Activated T-cell treated with anti-CD3 and anti-CD28 coated beads, Interleukin-2, amount 50 U/mL, for 72 hours (primary cell): Measurements from ENCODE around the gene ABI3BP. TPM values are rescaled to one million over a fixed set of nuclear protein-coding genes. Genes with fewer than 3 reads are reported as not detected.

Experiments
- ATAC-seq, 2 donors: fragments of 150-1000 bp; cut with Tn5 transposase; replicated peaks in 1 of 2; 2 replicates each; pipeline ENCODE4 v1.10.0; 2021; ENCODE audit warnings: moderate library complexity in 2 of 2, mild to moderate bottlenecking in 1 of 2
- DNase-seq, 2 donors: peaks; one replicate each; pipeline ENCODE4 v3.0.0; 2021 to 2022; ENCODE audit warnings: mixed read lengths in 1 of 2
- H3K27ac Mint-ChIP-seq: one replicate; pipeline ENCODE4 v1.8.0; 2022; ENCODE audit warnings: mild to moderate bottlenecking, moderate library complexity, mixed read lengths
- H3K27me3 Mint-ChIP-seq: one replicate; pipeline ENCODE4 v1.8.0; 2022; ENCODE audit warnings: low read depth, mixed read lengths
- H3K36me3 Mint-ChIP-seq, 2 donors: one replicate each; pipeline ENCODE4 v1.8.0; 2022; ENCODE audit warnings: mixed read lengths in 2 of 2, mild to moderate bottlenecking in 1 of 2; ENCODE audit not compliant: insufficient read depth in 2 of 2
- H3K4me1 Mint-ChIP-seq: one replicate; pipeline ENCODE4 v1.8.0; 2022; ENCODE audit warnings: low read depth, mixed read lengths
- H3K4me3 Mint-ChIP-seq, 2 donors: one replicate each; pipeline ENCODE4 v1.8.0; 2022; ENCODE audit warnings: mild to moderate bottlenecking in 2 of 2, mixed read lengths in 2 of 2, moderate library complexity in 2 of 2
- H3K9me3 Mint-ChIP-seq, 2 donors: one replicate each; pipeline ENCODE4 v1.8.0; 2022; ENCODE audit warnings: mixed read lengths in 2 of 2
- total RNA-seq, 2 donors: library from RNA; stranded (reverse); gene quantifications; one replicate each; pipeline ENCODE4 v1.2.3, GENCODE V29; 2022

ABI3BP gene
- total RNA-seq, 2 donors from 2014 or later: not detected

DNA sequence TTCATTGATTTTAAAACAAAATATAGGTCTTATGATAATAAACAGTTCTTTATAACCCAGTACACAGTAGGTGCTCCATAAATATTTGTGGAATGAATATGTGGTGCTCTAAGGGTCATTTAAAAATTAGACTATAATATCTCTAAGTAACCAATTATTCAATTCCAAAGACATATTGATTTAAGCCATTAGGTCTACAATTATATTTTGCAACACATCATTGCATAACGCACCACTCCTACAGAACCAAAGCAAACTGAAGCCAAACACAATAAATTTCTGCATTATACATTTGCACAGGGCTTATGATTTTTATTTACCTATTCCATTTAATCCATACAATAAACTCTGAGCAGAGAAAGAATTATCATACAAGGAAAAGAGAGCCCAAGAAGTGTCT is 104.3 kb downstream of the ABI3BP start:
- no peak overlapping the region for H3K27ac Mint-ChIP-seq
- H3K4me3 Mint-ChIP-seq: no peak overlapping the region
- H3K36me3 Mint-ChIP-seq: no peaks in the 10 kb centered on the region
- H3K27me3 Mint-ChIP-seq: peaks cover 27% of the 10 kb centered on the region
- no peak for DNase-seq
- H3K9me3 Mint-ChIP-seq: no peaks in the 10 kb centered on the region
- H3K4me1 Mint-ChIP-seq: peaks cover 5% of the 10 kb centered on the region
- no peak for ATAC-seq

DNA sequence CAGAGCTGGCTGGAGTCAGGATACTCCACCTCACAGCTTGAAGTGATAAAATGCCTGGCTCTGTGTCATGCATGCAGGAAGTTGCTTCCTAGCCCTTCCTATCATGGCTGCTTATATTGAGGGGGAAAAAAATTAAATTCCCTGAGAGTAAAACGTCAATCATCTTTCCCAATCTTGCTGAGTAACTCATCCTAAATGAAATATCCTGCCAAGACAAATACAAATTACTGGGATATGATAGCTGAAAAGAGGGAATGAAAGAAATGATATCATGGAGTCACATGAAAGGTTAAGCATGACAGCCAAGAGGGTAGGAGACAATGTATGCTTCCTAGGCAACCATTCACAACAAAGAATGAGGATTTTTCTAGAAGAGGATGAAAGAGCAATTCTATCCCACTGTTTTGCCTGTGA is 110.6 kb downstream of the ABI3BP start:
- ATAC-seq (no peak), DNase-seq (no peak)
- Mint-ChIP-seq H3K4me3 (no peak overlapping the region), H3K9me3 (no peaks in the 10 kb centered on the region), H3K36me3 (no peaks in the 10 kb centered on the region), H3K27me3 (peaks cover 12% of the 10 kb centered on the region), H3K4me1 (no peaks in the 10 kb centered on the region), H3K27ac (no peak overlapping the region)

DNA sequence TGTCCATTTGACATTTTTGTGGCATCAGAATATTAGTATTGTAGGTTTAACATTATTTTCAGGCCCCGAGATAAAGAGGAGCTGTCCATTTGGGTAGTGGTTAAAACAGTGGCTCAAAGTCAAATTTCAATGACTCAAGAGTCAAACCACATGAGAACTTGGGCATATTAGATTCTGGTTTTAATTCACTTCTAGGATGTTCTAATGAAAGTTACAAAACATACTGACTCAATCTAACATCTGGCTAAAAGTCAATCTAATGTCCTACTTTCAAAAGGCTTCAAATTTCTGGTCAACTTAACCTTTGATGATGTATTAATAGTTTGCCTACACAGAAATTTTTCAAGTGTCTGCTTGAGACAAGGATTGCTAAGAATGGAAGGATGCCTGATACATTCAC is 112.4 kb downstream of the ABI3BP start:
- peaks cover 12% of the 10 kb centered on the region for H3K27me3 Mint-ChIP-seq
- no peak overlapping the region for H3K27ac Mint-ChIP-seq
- H3K36me3 Mint-ChIP-seq: no peaks in the 10 kb centered on the region
- H3K4me3 Mint-ChIP-seq: no peak overlapping the region
- DNase-seq (no peak), ATAC-seq (no peak)
- no peaks in the 10 kb centered on the region for H3K4me1 Mint-ChIP-seq
- no peaks in the 10 kb centered on the region for H3K9me3 Mint-ChIP-seq

DNA sequence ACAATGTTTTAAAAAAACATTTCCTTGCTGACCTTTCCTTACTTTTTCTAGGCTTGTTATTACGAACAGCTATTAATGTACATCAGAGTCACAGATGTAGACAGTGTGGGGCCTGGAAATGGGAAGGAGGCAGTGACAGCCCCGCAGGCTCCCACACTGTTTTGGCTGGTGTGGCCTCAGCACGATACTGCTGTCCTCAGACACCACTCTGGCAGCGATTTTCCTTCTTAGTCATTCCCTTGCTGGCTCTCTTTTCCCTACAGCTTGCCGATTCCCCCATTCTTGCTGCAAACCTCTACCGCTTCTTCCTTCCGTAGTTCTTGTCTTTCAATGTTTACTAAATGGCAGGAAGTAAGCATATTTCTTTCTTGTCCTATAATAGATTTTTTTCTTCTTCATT is 113.1 kb downstream of the ABI3BP start:
- Mint-ChIP-seq H3K27ac (no peak overlapping the region), H3K4me1 (no peaks in the 10 kb centered on the region), H3K36me3 (no peaks in the 10 kb centered on the region), H3K4me3 (no peak overlapping the region), H3K27me3 (peaks cover 12% of the 10 kb centered on the region), H3K9me3 (no peaks in the 10 kb centered on the region)
- ATAC-seq (no peak), DNase-seq (no peak)

DNA sequence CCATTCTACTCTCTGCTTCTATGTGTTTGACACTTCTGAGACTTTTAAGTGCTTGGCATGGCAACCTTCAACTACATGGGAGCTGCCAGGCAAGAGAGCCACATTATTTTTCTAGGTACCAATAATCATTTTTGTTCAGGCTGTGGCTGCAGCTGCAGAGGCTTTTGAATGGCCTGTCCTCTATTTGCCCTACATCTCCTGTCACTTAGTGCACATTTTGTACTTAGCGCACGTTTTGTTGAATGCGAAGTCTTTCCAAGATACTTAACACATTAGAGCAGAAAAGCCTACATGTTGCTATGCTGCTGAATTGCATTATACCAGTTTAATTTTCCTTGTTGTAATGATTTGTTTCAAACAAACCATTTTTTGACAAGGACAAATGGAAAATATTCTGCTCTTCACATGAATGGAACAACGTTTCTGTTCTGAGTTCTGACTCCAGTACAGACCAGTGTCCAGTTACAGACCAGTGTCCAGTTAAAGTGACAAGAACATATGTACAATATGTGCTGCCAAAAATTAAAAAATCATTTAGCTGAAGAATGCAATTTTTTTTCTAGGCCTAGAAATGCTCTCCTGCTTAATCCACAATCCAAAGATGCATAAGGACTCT is 113.9 kb downstream of the ABI3BP start:
- Mint-ChIP-seq H3K4me1 (no peaks in the 10 kb centered on the region), H3K27ac (no peak overlapping the region), H3K9me3 (no peaks in the 10 kb centered on the region), H3K36me3 (no peaks in the 10 kb centered on the region), H3K4me3 (no peak overlapping the region), H3K27me3 (peaks cover 18% of the 10 kb centered on the region)
- DNase-seq: no peak
- ATAC-seq: no peak

DNA sequence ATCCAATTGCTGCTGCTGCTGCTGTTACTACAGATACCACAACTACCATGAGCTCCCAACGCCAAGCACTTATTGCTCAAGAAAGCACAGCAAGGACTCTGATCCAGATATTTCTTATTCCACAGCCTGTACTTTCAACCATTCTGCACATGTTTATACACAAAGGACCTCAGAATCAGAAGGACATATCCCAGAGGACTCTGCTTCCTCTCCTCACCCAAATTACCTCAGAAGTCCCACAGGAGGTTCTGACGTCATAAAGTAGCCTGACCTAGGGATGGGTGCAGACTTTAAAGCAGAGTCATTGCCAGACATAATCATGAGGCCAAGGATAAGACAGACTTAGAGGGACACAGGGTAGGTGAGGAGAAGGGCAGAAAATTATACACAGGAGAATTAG is 115.9 kb downstream of the ABI3BP start:
- peaks cover 18% of the 10 kb centered on the region for H3K27me3 Mint-ChIP-seq
- H3K27ac Mint-ChIP-seq: no peak overlapping the region
- DNase-seq (no peak), ATAC-seq (no peak)
- no peaks in the 10 kb centered on the region for H3K9me3 Mint-ChIP-seq
- no peaks in the 10 kb centered on the region for H3K4me1 Mint-ChIP-seq
- H3K36me3 Mint-ChIP-seq: no peaks in the 10 kb centered on the region
- no peak overlapping the region for H3K4me3 Mint-ChIP-seq

DNA sequence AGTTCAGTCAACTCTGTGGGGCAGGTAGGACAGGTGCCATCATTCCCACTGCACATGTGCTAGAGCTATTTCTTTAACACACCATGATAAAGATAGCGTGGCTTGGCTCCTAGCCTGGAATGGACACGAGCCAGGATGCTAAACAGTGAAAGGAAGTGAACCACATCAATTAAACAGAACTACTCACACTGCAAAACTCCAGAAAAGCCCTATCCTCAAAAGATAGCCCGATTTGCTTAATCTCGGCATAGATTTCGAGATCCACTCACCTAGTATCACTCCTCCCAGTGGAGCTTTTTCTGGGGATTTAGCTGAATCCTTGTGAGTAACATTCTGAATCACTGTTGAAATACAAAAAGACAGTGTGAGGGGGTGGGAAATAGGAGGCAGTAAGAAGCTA is 118.0 kb downstream of the ABI3BP start:
- Mint-ChIP-seq H3K27ac (no peak overlapping the region), H3K9me3 (no peaks in the 10 kb centered on the region), H3K27me3 (peaks cover 15% of the 10 kb centered on the region), H3K4me3 (no peak overlapping the region), H3K4me1 (no peaks in the 10 kb centered on the region), H3K36me3 (no peaks in the 10 kb centered on the region)
- no peak for DNase-seq
- ATAC-seq: no peak

DNA sequence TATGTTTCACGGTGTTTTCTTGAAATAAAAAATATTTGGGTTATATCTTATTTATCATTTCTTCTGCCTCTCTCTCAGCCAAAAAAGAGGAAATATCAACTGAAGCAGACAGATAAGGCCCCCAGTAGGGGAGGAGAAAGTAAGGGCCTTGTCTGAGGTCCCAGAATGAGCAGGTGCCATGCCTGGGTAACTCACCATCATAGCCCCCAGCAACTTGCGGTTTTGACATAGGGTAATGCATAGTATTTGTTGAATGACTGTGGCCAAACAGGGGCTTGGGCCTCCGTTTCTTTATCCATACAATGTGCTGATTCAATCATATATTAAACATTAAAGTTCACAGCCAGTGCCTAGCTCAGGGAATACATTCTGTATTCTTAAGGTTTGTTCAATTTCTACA is 119.6 kb downstream of the ABI3BP start:
- no peak overlapping the region for H3K27ac Mint-ChIP-seq
- no peaks in the 10 kb centered on the region for H3K9me3 Mint-ChIP-seq
- ATAC-seq (no peak), DNase-seq (no peak)
- no peaks in the 10 kb centered on the region for H3K36me3 Mint-ChIP-seq
- H3K4me3 Mint-ChIP-seq: no peak overlapping the region
- H3K27me3 Mint-ChIP-seq: peaks cover 12% of the 10 kb centered on the region
- H3K4me1 Mint-ChIP-seq: no peaks in the 10 kb centered on the region

DNA sequence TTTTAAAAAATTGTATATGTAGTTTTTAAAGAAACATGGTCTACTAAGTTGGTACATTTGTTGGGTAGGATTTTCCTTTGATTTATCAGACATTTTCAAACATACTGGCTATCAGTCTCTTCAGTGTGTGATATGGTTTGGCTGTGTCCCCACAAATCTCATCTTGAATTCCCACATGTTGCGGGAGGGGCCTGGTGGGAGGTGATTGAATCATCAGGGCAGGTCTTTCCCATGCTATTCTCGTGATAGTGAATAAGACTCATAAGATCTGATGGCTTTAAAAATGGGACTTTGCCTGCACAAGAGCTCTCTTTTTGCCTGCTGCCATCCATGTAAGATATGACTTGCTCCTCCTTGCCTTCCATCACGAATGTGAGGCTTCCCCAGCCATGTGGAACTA is 121.9 kb downstream of the ABI3BP start:
- no peak overlapping the region for H3K27ac Mint-ChIP-seq
- no peak for DNase-seq

DNA sequence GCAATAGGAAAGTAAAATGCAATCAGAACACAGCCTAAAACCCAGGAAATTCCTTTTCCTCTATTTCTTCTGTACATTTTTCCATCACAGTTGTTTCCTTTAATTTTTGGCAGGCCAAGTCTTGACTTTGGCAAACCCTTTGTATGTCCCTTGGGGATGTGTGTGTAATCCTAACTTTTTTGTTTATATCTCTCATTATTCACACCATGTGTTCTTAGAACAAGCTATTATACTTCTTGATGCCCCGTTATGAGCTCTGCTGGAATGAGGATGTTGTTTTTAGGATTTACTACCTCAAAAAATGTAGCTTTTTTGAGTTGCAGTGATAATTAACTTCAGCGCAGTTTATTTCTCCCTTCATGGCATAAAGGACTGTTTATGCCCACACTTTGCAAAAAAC is 123.4 kb downstream of the ABI3BP start:
- Mint-ChIP-seq H3K9me3 (no peaks in the 10 kb centered on the region), H3K4me1 (no peaks in the 10 kb centered on the region), H3K4me3 (no peak overlapping the region), H3K27ac (no peak overlapping the region), H3K27me3 (peaks cover 23% of the 10 kb centered on the region), H3K36me3 (no peaks in the 10 kb centered on the region)
- ATAC-seq (no peak), DNase-seq (no peak)

More for the DNA sequence above, 121.9 kb downstream of the ABI3BP start:
- peaks cover 24% of the 10 kb centered on the region for H3K27me3 Mint-ChIP-seq
- H3K36me3 Mint-ChIP-seq: no peaks in the 10 kb centered on the region
- ATAC-seq: no peak
- no peak overlapping the region for H3K4me3 Mint-ChIP-seq
- H3K9me3 Mint-ChIP-seq: no peaks in the 10 kb centered on the region
- no peaks in the 10 kb centered on the region for H3K4me1 Mint-ChIP-seq

DNA sequence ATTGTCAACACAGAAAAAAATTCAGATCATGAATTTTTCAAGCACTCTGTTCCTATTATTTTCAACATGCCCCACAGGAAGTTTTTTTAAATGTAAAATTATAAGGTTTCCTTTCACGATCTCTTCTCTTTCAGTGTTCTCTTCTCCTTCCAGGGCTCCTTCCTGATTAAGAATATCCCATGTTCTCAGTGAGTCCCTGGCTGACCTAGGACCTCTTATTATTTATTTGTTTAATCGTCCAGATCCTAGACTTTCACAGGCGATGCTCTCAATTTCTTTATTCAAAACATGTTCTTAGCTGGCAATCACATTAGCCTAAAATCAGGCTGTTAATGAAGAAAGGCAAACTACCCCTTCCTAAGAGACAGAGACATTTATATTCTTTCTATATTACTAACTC is 124.3 kb downstream of the ABI3BP start:
- no peaks in the 10 kb centered on the region for H3K4me1 Mint-ChIP-seq
- H3K9me3 Mint-ChIP-seq: no peaks in the 10 kb centered on the region
- no peak overlapping the region for H3K4me3 Mint-ChIP-seq
- DNase-seq: no peak
- ATAC-seq: no peak
- no peaks in the 10 kb centered on the region for H3K36me3 Mint-ChIP-seq
- H3K27ac Mint-ChIP-seq: no peak overlapping the region
- H3K27me3 Mint-ChIP-seq: peaks cover 18% of the 10 kb centered on the region

DNA sequence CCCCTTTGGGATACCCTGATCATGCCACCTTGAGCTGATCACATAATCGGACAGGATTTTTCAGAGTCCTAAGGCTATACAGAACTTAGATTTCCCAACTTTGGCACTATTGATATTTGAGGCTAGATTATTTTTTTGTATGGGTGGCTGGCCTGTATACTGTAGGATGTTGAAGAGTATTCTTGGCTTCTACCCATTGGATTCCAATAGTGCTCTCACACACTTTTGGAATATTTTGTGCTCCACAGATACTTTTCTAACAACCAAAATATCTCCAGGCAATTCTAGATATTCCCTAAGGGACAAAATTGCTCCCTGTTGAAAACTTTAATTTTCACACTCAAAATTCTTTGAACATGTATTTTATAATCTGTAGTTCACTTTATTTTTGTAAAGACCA is 125.1 kb downstream of the ABI3BP start:
- H3K4me1 Mint-ChIP-seq: no peaks in the 10 kb centered on the region
- DNase-seq (no peak), ATAC-seq (no peak)
- H3K27me3 Mint-ChIP-seq: peaks cover 18% of the 10 kb centered on the region
- H3K4me3 Mint-ChIP-seq: no peak overlapping the region
- no peaks in the 10 kb centered on the region for H3K36me3 Mint-ChIP-seq
- no peaks in the 10 kb centered on the region for H3K9me3 Mint-ChIP-seq
- no peak overlapping the region for H3K27ac Mint-ChIP-seq

DNA sequence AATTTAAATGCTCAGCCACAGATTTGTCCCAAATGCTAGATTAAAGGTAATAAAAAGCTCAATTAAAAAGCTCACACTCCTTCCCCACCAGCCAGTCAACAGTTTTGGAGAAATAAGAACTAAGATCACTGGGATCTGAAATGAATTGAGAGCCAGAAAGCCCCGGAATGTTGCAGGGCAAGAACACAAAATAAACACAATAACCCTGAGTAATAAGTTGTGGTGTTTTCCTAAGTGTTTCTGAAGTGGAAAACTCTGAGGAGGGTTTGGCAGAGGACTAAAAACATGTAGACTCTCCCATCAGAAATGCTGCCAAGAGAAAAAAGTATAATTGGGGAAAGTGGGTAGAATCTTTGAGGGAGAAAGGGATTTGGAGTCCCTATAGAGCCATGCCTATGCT is 127.8 kb downstream of the ABI3BP start:
- peaks cover 13% of the 10 kb centered on the region for H3K27me3 Mint-ChIP-seq
- no peak for ATAC-seq

DNA sequence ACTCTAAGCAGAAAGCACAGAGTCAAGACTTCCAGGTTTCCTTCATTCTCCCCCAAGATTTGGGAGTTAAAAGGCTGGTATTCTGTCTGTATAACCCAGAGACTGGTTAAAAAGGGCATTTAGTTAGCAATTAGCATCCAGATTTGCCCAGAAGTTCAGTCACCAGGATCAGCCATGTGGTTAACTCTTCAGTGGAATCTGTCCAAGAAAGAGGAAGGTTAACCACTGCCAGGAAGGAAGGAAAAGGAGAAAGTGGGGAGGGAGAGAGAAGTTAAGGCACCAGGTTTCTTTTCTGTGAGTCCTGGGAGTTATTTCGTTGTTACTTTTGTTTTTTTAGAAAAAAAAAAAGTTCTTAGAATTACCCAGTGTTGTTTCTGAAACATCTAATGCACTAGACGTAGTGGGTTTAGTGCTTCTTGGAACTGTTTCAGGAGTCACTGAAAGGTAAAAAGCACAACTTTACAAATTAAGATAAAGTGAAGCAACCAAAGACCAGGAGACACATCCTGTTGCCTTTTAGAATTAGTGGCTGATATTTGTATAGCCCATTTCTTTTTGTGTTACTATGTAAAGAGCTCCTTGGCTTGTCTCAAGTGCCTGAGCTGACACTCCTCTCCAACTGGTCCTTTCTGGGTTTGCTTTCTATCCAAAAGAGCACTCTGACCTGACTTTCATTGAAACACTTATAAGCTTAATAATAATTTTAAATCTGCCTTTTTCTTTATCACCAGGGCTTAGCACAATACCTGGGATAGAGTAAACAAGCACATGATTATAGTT is 128.6 kb downstream of the ABI3BP start:
- Mint-ChIP-seq H3K27me3 (peaks cover 13% of the 10 kb centered on the region), H3K4me1 (no peaks in the 10 kb centered on the region), H3K9me3 (no peaks in the 10 kb centered on the region), H3K4me3 (no peak overlapping the region), H3K27ac (no peak overlapping the region), H3K36me3 (no peaks in the 10 kb centered on the region)
- no peak for ATAC-seq
- no peak for DNase-seq

More for the DNA sequence above, 127.8 kb downstream of the ABI3BP start:
- H3K4me3 Mint-ChIP-seq: no peak overlapping the region
- no peaks in the 10 kb centered on the region for H3K36me3 Mint-ChIP-seq
- no peak overlapping the region for H3K27ac Mint-ChIP-seq
- no peaks in the 10 kb centered on the region for H3K4me1 Mint-ChIP-seq
- DNase-seq: no peak
- no peaks in the 10 kb centered on the region for H3K9me3 Mint-ChIP-seq
